Measurements from ENCODE around the gene AJAP1.
"Not testable (repeated sequence)": the region's sequence is repeated elsewhere in the genome, so short reads cannot be mapped to it uniquely, and the experiment has no call there.

AJAP1 gene

DNA sequence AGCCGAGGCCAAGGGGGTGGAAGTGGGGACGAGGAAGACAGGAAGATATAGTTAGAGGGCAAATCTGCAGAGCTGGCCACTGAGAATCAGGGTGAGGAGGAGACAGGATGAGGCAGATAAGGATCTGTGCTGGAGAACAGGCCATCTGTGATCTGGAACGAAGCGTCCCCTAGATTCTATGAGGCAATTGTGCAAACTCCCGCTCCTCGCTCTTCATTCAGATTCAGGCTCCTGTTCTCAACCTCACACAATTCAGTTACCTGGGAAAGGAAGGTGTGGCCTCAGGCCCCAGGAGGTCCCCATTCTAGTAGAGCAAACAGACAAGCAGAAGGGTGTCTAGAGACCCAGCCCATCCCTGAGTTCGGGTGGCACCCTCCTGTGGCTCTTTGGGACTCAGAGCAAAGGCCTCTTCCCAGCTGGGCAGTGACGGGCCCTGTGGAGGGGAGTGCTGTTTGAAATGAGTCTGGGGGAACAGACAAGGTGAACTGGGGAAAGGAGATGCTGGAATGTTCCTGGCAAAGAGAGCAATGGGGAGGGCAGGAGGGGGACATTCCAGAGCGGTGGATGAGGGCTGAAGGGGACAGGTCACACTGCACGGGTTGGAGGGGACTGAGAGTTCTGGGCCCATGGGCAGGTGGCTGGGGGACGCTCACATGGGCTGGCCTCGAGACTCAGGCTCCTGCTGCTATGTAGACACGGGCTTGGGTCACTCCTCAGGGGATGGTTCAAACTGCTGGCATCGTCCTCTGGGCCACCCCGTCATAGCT is 39.9 kb upstream of the AJAP1 start:
- DNase-seq (ENCODE audit: low read depth): no peak
- no peak for TF ChIP-seq POLR2A (IDR thresholded peaks at IDR 0.05; ENCODE audit: extremely low read depth, insufficient read length)
- TF ChIP-seq, protein P1, sequence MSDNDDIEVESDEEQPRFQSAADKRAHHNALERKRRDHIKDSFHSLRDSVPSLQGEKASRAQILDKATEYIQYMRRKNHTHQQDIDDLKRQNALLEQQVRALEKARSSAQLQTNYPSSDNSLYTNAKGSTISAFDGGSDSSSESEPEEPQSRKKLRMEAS (IDR thresholded peaks at IDR 0.05; ENCODE audit: low read depth, low read length): no peak
- TF ChIP-seq, protein P2, sequence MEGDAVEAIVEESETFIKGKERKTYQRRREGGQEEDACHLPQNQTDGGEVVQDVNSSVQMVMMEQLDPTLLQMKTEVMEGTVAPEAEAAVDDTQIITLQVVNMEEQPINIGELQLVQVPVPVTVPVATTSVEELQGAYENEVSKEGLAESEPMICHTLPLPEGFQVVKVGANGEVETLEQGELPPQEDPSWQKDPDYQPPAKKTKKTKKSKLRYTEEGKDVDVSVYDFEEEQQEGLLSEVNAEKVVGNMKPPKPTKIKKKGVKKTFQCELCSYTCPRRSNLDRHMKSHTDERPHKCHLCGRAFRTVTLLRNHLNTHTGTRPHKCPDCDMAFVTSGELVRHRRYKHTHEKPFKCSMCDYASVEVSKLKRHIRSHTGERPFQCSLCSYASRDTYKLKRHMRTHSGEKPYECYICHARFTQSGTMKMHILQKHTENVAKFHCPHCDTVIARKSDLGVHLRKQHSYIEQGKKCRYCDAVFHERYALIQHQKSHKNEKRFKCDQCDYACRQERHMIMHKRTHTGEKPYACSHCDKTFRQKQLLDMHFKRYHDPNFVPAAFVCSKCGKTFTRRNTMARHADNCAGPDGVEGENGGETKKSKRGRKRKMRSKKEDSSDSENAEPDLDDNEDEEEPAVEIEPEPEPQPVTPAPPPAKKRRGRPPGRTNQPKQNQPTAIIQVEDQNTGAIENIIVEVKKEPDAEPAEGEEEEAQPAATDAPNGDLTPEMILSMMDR (IDR thresholded peaks at IDR 0.05; ENCODE audit: low read depth, low read length): no peak
- no peak for TF ChIP-seq MYC (IDR thresholded peaks at IDR 0.05; ENCODE audit: low read depth, low read length)
- H3K4me3 ChIP-seq (ENCODE audit: low read depth, low read length): no peak overlapping the region

DNA sequence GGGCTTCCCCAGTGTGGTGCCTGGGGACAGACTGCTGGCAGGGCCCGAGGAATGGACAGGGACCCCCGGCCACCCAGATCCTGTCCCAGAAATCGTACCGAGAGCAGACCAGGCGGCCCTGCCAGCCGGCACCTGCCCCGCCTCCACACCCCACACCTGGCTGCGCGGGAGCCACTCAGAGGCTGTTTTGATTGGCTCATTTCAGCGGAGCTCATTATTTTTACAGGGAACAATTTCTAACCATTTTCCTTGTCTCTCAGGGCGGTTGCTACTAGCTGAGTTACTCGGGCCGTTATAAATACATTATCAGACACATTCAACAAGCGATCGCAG is 39.3 kb upstream of the AJAP1 start:
- TF ChIP-seq, protein P2 (IDR thresholded peaks at IDR 0.05; ENCODE audit: low read depth, low read length): no peak
- TF ChIP-seq, protein P1 (IDR thresholded peaks at IDR 0.05; ENCODE audit: low read depth, low read length): no peak
- TF ChIP-seq POLR2A (IDR thresholded peaks at IDR 0.05; ENCODE audit: extremely low read depth, insufficient read length) (no peak), MYC (IDR thresholded peaks at IDR 0.05; ENCODE audit: low read depth, low read length) (no peak)
- DNase-seq (ENCODE audit: low read depth): no peak
- no peak overlapping the region for H3K4me3 ChIP-seq (ENCODE audit: low read depth, low read length)

DNA sequence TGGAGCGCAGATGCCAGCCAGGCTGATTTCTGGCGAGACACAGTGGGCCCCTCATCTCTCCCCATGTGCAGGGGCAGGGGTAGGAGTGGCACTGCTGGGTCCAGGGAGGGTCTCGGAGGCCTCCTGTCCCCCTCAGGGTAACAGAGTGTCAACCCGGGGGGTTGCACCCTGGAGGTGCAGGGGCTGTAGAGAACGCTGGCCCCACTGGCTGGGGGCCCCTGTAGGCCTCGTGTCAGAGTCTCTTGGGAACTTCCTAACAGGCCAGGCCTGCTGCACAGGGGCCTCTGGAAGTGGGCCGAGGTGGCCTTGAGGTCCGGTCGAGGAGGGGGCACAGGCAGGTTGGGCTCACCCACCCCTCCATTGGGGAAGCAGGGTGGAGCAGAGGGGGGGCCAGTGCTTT is 38.9 kb upstream of the AJAP1 start:
- TF ChIP-seq POLR2A (IDR thresholded peaks at IDR 0.05; ENCODE audit: extremely low read depth, insufficient read length) (no peak), MYC (IDR thresholded peaks at IDR 0.05; ENCODE audit: low read depth, low read length) (no peak)
- TF ChIP-seq, protein P2 (IDR thresholded peaks at IDR 0.05; ENCODE audit: low read depth, low read length): no peak
- TF ChIP-seq, protein P1 (IDR thresholded peaks at IDR 0.05; ENCODE audit: low read depth, low read length): no peak
- no peak overlapping the region for H3K4me3 ChIP-seq (ENCODE audit: low read depth, low read length)
- DNase-seq (ENCODE audit: low read depth): no peak

DNA sequence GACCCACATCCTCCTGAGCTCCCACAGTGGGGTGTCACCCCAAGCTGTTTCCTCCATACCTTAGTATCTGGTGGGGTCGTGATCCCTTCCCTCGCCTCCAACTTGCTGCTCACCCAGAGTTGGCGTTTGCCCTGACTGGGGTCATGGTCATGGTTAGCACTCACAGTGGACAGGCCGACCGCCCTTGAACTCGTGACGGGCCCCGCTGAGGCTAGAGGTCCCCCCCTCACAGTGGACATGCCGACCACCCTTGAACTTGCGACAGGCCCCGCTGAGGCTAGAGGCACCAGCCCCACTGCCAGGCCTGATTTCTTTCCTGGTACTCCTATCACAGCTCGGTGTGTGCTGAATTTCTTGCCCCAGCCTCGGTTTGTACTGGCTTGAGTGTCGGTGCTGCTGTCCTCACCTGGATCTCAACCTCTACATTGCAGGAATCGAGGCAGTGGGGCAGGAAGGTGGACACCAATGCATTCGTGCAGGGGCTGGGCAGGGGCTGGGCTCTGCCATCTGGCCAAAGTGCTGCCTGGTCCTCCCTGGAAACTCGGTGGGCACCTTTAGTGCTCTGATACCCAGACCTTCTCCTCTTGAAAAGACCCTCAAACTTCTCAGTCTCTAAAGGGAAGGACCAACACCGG is 37.5 kb upstream of the AJAP1 start:
- TF ChIP-seq, protein P1 (IDR thresholded peaks at IDR 0.05; ENCODE audit: low read depth, low read length): no peak
- no peak for TF ChIP-seq POLR2A (IDR thresholded peaks at IDR 0.05; ENCODE audit: extremely low read depth, insufficient read length)
- TF ChIP-seq, protein P2 (IDR thresholded peaks at IDR 0.05; ENCODE audit: low read depth, low read length): no peak
- no peak for DNase-seq (ENCODE audit: low read depth)
- no peak overlapping the region for H3K4me3 ChIP-seq (ENCODE audit: low read depth, low read length)

DNA sequence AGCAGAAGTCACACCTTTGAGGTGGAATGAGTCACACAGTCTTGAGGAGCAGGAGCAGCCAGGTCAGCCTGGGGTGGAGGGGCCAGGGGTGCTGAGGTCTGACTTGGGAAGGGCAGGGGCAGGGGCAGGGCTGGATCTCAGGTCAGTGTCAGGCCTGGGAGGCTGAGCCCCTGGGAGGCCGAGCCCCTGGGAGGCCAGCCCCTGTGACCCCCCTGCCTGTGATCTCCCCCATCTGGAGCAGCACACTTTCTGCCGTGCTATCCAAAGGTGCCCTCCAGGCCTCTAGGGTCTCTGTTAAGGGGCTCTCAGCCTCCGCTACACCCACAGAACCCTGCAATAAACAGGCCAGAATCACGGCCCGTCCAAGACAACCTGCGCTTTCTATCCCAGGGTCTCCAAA is 36.9 kb upstream of the AJAP1 start:
- DNase-seq (ENCODE audit: low read depth): no peak
- TF ChIP-seq POLR2A (IDR thresholded peaks at IDR 0.05; ENCODE audit: extremely low read depth, insufficient read length): no peak
- TF ChIP-seq, protein P1 (IDR thresholded peaks at IDR 0.05; ENCODE audit: low read depth, low read length): no peak
- TF ChIP-seq MYC (IDR thresholded peaks at IDR 0.05; ENCODE audit: low read depth, low read length): no peak
- TF ChIP-seq, protein P2 (IDR thresholded peaks at IDR 0.05; ENCODE audit: low read depth, low read length): no peak
- H3K4me3 ChIP-seq (ENCODE audit: low read depth, low read length): no peak overlapping the region

DNA sequence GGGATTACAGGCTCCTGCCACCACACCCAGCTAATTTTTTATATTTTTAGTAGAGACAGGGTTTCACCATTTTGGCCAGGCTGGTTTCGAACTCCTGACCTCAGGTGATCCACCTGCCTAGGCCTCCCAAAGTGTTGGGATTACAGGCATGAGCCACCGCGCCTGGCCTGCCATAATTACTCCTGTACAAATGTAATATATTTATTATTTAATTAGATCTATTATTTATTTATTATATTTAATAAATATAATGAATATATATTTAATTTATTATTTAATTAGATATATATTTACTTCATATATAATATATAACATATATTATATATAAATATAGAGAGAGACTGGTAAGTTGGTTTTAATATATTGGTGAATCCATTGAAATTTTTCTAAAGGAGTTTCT is 35.6 kb upstream of the AJAP1 start:
- DNase-seq (ENCODE audit: low read depth); H3K4me3 ChIP-seq (ENCODE audit: low read depth, low read length): not testable (repeated sequence)
